NT2/D1 (cell line): ENCODE measurements around the gene IGF2BP1.

Experiments
- SUZ12 ChIP-seq: IDR thresholded peaks from 2 replicates; pipeline ENCODE4 v1.6.1; 2011; ENCODE audit not compliant: insufficient read length, insufficient read depth; ENCODE audit errors: extremely low read depth
- YY1 ChIP-seq: IDR thresholded peaks from 2 replicates; pipeline ENCODE4 v1.6.1; 2011; ENCODE audit not compliant: insufficient read length, insufficient read depth
- ZNF274 ChIP-seq: IDR thresholded peaks from 2 replicates; pipeline ENCODE4 v1.6.1; 2011; ENCODE audit warnings: mild to moderate bottlenecking, low read depth, low read length

GRCh38 chr17:49018748-49019147, 21.6 kb downstream of the IGF2BP1 start:
- TF ChIP-seq YY1 (no peak), SUZ12 (no peak), ZNF274 (no peak)
